Glutamatergic neuron (in vitro differentiated cells): ENCODE data around the gene RPTOR. TPM values are rescaled to one million over a fixed set of nuclear protein-coding genes. Genes with fewer than 3 reads are reported as not detected.

Experiments
- DNase-seq: peaks from one replicate; pipeline ENCODE4 v3.0.0; 2022
- H3K27ac Mint-ChIP-seq: one replicate; pipeline ENCODE4 v1.8.0; 2020; ENCODE audit warnings: mild to moderate bottlenecking, mixed read lengths, inconsistent platforms; ENCODE audit not compliant: unreplicated experiment
- H3K27me3 Mint-ChIP-seq: one replicate; pipeline ENCODE4 v1.8.0; 2020; ENCODE audit warnings: mild to moderate bottlenecking, moderate library complexity, mixed read lengths, inconsistent platforms; ENCODE audit not compliant: unreplicated experiment
- H3K36me3 Mint-ChIP-seq: one replicate; pipeline ENCODE4 v1.8.0; 2020; ENCODE audit warnings: mild to moderate bottlenecking, mixed read lengths, inconsistent platforms; ENCODE audit not compliant: unreplicated experiment
- H3K4me1 Mint-ChIP-seq: one replicate; pipeline ENCODE4 v1.8.0; 2020; ENCODE audit warnings: mild to moderate bottlenecking, low read depth, mixed read lengths, inconsistent platforms; ENCODE audit not compliant: unreplicated experiment
- H3K4me3 Mint-ChIP-seq: one replicate; pipeline ENCODE4 v1.8.0; 2020; ENCODE audit warnings: mild to moderate bottlenecking, mixed read lengths, inconsistent platforms; ENCODE audit not compliant: unreplicated experiment
- H3K9me3 Mint-ChIP-seq: one replicate; pipeline ENCODE4 v1.8.0; 2020; ENCODE audit warnings: mild to moderate bottlenecking, moderate library complexity, mixed read lengths, inconsistent platforms; ENCODE audit not compliant: unreplicated experiment
- total RNA-seq: library from RNA; stranded (reverse); fragmentation: NEBNext Ultra II Directional; extraction: Animal tissue kit (Norgen Biotek cat#: 25700); gene quantifications from one replicate; pipeline ENCODE4 v1.2.1, GENCODE V29; 2021; ENCODE audit not compliant: unreplicated experiment
- TF ChIP-seq, protein P1 (sequence below): fragments of 200-600 bp; sonication (generic); IDR thresholded peaks from one replicate; pipeline ENCODE4 v1.5.0; 2021; ENCODE audit not compliant: partially characterized antibody, unreplicated experiment

RPTOR gene
- total RNA-seq, 1 donor from 2014 or later: 39.8 TPM

DNA sequence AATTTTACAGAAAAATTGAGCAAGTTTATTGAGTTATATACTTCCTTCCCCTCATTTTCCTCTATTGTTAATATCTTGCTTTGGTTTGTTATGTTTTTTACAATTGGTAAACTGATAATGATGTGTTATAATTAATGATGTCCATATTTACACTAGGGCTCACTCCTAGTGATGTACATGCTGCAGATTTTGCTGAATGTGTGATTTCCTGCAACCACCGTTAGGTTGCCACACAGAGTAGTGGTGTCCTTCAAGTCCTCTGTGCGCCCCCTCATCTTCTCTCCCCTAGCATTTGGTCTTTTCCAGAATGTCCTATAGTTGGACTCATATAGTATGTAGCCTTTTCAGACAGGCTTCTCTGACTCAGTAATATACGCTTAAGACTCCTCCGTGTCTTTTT, 167.5 kb downstream of the RPTOR start:
- Mint-ChIP-seq H3K36me3 (peaks cover 4% of the 10 kb centered on the region), H3K27ac (no peak overlapping the region), H3K27me3 (no peaks in the 10 kb centered on the region), H3K4me1 (peaks cover 14% of the 10 kb centered on the region), H3K4me3 (no peak overlapping the region), H3K9me3 (peaks cover 2% of the 10 kb centered on the region)
- DNase-seq: no peak
- TF ChIP-seq, protein P1, sequence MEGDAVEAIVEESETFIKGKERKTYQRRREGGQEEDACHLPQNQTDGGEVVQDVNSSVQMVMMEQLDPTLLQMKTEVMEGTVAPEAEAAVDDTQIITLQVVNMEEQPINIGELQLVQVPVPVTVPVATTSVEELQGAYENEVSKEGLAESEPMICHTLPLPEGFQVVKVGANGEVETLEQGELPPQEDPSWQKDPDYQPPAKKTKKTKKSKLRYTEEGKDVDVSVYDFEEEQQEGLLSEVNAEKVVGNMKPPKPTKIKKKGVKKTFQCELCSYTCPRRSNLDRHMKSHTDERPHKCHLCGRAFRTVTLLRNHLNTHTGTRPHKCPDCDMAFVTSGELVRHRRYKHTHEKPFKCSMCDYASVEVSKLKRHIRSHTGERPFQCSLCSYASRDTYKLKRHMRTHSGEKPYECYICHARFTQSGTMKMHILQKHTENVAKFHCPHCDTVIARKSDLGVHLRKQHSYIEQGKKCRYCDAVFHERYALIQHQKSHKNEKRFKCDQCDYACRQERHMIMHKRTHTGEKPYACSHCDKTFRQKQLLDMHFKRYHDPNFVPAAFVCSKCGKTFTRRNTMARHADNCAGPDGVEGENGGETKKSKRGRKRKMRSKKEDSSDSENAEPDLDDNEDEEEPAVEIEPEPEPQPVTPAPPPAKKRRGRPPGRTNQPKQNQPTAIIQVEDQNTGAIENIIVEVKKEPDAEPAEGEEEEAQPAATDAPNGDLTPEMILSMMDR: no peak

DNA sequence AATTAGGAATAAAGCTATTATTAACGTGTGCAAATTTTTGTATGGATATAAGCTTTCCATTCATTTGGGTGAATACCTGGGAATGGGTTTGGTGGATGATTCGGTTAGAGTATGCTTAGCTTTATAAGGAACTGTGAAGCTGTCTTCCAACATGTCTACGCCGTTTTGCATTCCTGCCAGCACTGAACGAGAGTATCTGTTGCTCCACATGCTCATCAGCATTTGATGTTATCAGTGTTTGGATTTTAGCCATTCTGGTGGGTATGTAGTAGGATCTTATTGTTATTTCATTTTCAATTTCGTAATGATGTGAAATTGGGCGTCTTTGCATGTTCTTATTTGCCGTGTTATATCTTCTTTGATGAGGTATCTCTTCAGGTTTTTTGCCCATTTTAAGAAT, 168.0 kb downstream of the RPTOR start:
- TF ChIP-seq, protein P1: no peak
- DNase-seq: no peak
- Mint-ChIP-seq H3K36me3 (peaks cover 4% of the 10 kb centered on the region), H3K27ac (no peak overlapping the region), H3K4me1 (peaks cover 16% of the 10 kb centered on the region), H3K9me3 (peaks cover 2% of the 10 kb centered on the region), H3K4me3 (no peak overlapping the region), H3K27me3 (no peaks in the 10 kb centered on the region)

DNA sequence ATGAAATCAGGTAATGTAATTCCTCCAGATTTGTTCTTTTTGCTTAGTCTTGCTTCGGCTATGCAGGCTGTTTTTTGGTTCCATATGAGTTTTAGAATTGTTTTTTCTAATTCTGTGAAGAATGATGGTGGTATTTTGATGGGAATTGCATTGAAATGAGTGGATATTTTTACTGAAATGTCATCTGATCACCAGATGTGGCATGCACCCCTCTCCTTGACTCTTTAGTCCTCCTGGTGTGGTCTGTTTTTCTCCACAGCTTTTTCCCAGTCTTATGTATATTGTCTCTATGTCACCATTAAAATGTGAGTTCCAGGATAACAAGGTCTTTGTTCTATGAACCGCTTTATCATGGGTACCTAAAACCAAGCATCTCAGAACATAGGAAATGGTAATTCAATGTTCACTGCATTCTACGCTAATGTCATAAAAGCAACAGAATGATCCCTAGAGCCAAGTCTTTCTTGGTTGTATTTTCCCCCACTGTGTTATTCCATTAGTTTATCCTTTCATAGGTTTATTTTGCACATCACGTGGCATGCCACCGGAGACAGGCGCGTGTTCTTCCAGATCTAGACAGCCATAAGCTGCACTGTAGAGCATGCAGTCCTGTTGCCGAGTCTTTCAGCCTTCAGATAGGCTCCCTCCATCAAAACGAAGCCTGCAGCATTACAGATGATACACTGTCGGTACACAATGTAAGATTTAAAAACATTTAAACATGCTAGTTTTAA, 172.5 kb downstream of the RPTOR start:
- Mint-ChIP-seq H3K4me1 (peaks cover 25% of the 10 kb centered on the region), H3K27ac (no peak overlapping the region), H3K36me3 (peaks cover 6% of the 10 kb centered on the region), H3K27me3 (peaks cover 3% of the 10 kb centered on the region), H3K4me3 (no peak overlapping the region), H3K9me3 (peaks cover 2% of the 10 kb centered on the region)
- DNase-seq: no peak
- TF ChIP-seq, protein P1: no peak

DNA sequence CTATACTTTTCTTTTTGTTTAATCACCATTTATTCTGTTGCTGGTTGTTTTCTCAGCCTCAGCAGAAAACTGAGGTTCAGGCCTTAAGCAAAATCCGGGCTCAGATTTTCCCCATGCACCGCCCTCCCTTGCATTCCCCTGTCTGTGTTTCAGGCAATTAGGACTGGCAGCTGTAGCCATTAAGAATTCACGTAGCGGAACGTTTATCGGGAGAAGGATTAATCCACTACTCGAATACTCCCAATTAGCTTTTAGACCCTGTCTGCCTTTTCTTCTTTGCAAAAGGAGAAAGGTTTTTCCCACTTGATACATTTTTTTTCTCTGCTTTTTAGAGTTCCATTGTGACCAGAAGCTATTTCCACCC, 173.1 kb downstream of the RPTOR start:
- DNase-seq: no peak
- H3K27me3 Mint-ChIP-seq: peaks cover 3% of the 10 kb centered on the region
- peaks cover 25% of the 10 kb centered on the region for H3K4me1 Mint-ChIP-seq
- H3K4me3 Mint-ChIP-seq: no peak overlapping the region
- no peak overlapping the region for H3K27ac Mint-ChIP-seq
- peaks cover 6% of the 10 kb centered on the region for H3K36me3 Mint-ChIP-seq
- peaks cover 2% of the 10 kb centered on the region for H3K9me3 Mint-ChIP-seq
- TF ChIP-seq, protein P1: no peak

DNA sequence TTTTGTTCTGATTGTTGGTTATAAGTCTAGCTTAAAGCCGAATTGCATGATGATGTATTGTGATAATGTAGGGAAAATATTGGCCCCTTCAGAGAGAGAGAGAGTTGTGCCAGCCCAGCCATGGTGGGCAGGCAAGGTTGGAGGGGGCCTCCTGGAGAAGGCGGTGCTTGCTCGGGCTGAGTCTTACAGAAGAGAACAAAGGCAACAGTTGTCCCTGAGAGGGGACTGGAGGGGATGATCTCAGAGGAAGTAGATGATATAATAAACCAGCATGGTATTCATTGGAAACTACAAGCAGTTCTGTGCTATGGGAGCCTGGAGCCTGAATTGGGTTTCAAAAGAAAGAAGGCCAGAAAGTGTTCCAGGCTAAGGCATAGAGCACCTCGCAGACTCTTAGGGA, 173.8 kb downstream of the RPTOR start:
- peaks cover 25% of the 10 kb centered on the region for H3K4me1 Mint-ChIP-seq
- H3K36me3 Mint-ChIP-seq: peaks cover 12% of the 10 kb centered on the region
- DNase-seq: no peak
- no peak overlapping the region for H3K4me3 Mint-ChIP-seq
- peak overlapping the region; percentile 10 for H3K27ac Mint-ChIP-seq
- TF ChIP-seq, protein P1: no peak
- H3K9me3 Mint-ChIP-seq: peaks cover 2% of the 10 kb centered on the region
- H3K27me3 Mint-ChIP-seq: peaks cover 3% of the 10 kb centered on the region
